Fibroblast of villous mesenchyme (primary cell): ENCODE data around the gene TMEM201. TPM values are rescaled to one million over a fixed set of nuclear protein-coding genes. Genes with fewer than 3 reads are reported as not detected.
"Not testable (repeated sequence)": the region's sequence is repeated elsewhere in the genome, so short reads cannot be mapped to it uniquely, and the experiment has no call there.

Experiments used
- DNase-seq: peaks from one replicate; pipeline ENCODE4 v3.0.0-alpha.2; 2010; ENCODE audit warnings: low read depth
- H3K4me3 ChIP-seq: 2 replicates; pipeline ENCODE4 v1.5.1; 2011; ENCODE audit warnings: low read depth, mild to moderate bottlenecking, low read length
- CTCF ChIP-seq: IDR thresholded peaks from 2 replicates; pipeline ENCODE4 v1.5.1; 2012; ENCODE audit warnings: low read depth, mild to moderate bottlenecking, low read length; ENCODE audit not compliant: insufficient read depth
- total RNA-seq: library from RNA; depleted of rRNA; stranded (reverse); fragments of >200 nt; gene quantifications from 2 replicates; pipeline ENCODE4 v1.2.3, GENCODE V29; 2012

TMEM201 gene
- total RNA-seq, 1 donor = 6.9 TPM

GRCh38 chr1:9624081-9624480, 35.4 kb downstream of the TMEM201 start:
- no peak for DNase-seq
- TF ChIP-seq CTCF = no peak

DNA sequence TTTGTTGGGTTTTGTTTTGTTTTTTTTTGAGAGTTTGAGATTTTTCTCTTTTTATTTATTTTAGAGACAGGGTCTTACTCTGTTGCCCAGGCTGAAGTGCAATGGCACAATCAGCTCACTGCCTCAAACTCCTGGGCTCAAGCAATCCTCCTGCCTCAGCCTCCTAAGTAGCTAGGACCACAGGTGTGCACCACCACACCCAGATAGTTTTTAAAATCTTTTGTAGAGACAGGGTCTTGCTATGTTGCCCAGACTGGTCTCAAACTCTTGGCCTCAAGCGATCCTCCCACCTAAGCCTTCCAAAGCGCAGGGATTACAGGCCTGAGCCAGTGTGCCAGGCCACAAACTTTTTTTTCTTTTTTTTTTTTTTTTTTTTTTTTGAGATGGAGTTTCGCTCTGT, 36.3 kb downstream of the TMEM201 start:
- DNase-seq, H3K4me3 ChIP-seq: not testable (repeated sequence)

More at GRCh38 chr1:9624081-9624480, 35.4 kb downstream of the TMEM201 start:
- H3K4me3 ChIP-seq = no peak overlapping the region

- no peak for TF ChIP-seq CTCF
- no peak for DNase-seq
- no peak overlapping the region for H3K4me3 ChIP-seq
These were observed 37.5 kb downstream of the TMEM201 start for GRCh38 chr1:9626201-9626608.

GRCh38 chr1:9628541-9629444, 40.1 kb downstream of the TMEM201 start:
- TF ChIP-seq CTCF = no peak
- H3K4me3 ChIP-seq = no peak overlapping the region
- DNase-seq = no peak

DNA sequence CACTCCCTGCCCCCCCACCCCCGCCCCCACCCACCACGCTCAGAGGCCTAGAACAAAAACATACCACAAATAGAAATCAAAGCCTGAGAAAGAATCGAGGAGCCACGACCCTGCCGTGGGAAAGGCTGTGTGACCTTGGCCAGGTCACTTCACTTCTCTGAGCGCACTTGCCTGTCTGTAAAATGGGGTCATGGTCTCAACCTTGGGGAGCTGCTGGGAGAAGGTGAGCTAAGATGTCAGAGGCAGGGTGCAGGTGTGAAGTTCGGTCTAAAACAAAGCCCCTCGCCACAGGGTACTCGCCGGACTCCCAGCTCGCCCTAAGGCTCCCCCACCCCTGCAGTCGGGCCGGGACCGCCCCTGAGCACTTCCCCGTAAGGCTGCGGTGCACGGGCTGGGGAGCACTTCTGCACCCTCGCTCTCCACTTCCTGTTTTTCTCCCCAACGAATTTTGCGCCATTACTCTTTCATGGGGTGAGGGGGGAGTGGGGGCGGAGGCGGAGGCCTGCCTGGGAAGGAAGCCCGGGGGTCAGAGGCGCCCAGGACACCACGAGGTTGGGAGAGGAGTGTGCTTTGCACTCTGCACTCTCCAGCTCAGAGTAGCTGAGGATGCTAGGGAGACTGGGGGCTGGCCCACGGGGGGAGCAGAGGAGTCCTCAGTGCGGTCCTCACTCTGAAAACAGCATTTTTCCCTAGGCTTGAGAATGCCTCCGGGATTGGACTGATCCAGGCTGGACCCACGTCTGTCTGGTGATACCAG, 40.9 kb downstream of the TMEM201 start:
- H3K4me3 ChIP-seq = no peak overlapping the region
- DNase-seq = no peak
- no peak for TF ChIP-seq CTCF

GRCh38 chr1:9630331-9631111, 41.8 kb downstream of the TMEM201 start:
- no peak for TF ChIP-seq CTCF
- no peak overlapping the region for H3K4me3 ChIP-seq
- no peak for DNase-seq
